NCI-H1105 treated with DMSO at 0.1 percent for 48 hours (cell line): ENCODE data around the gene CFAP221.

Experiments used
- DNase-seq: peaks from one replicate; lab custom pipeline; 2025; lab: John Stamatoyannopoulos, UW

Gene CFAP221

GRCh38 chr2:119645173-119645855 lies 101.1 kb downstream of the CFAP221 start:
- DNase-seq = no peak

GRCh38 chr2:119646149-119646548 lies 101.9 kb downstream of the CFAP221 start:
- DNase-seq = no peak

DNA sequence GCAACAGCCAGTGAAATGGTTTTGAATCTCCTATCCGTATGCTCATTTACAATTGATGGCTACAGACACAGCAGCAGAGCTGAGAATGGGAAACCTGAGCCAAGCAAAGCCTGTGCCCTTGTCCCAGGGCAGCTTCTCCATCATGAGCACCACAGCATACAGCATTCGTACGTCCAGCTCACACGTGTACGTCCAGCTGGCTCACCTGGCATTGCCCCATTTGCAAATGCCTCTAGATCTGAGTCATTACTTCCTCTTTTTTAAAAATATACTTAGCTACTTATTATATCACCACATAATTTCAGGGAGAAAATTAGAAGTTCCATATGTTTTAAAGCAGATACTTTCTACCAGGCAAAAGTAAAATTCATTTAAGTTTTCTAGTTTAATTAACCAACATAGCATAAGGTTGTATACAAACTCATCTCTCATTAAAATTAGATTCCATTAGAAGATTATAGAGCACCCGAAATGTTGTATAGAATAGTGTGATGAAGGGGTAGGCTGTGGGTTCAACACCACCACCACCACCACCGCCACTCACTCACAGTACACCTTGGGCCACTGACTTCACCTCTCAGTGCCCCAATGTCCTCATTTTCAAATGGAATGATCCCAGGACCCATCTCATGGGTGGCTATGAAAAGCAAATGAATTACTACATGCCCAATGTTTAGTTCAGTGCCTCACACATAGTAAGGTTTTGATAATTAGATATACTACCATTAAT lies 103.4 kb downstream of the CFAP221 start:
- no peak for DNase-seq

DNA sequence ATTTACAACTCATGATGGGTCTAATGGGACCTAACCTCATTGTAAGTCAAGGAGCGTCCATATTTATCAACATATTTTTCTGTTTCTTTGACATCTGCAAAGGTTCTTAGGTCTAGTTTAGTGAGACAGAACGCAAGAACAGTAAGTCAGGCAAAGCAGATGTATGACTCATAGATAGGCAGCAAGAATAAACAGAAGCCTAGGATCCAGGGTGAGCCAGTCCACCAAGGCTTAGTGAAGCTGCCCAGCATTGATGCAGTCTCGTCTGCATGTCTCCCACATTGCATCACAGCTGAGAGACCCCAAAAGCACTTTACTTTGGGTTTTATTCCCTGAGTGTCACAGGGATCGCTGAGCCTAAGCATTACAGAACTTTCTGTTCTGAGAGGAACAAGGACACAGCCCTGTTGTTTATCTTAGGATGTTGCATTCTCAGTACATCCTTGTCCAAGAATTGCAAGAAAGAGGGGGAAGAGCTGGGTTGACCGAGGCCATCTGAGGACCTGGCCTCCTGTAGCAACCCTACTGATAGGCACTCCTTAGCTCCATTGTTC lies 105.2 kb downstream of the CFAP221 start:
- no peak for DNase-seq

- no peak for DNase-seq
Measured at GRCh38 chr2:119650206-119650605, 106.0 kb downstream of the CFAP221 start.

DNA sequence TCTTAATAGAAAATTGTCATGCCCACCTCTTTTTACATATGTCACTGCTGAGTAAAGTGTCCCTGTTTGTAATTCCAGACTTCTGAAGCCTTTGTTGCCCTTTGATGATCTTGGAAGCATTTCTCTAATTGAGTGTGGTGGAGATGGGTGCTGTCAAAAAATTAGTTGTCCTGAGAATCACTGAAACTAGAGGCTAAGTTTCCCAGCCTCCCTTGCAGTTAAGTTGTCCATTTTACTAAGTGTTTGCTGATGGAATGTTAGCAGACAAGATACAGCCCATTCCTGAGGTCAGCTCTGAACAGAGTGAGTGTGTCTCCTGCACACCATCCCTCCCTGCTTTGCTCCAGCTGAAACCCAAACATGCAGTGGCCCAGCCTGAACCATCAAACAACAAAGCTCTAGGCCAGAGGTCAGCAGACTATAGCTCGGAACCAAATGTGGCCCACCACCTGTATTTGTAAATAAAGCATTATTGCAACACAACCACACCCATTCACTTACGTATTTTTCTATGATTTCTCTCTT lies 106.7 kb downstream of the CFAP221 start:
- no peak for DNase-seq

- DNase-seq = no peak
Measured at GRCh38 chr2:119657466-119658145, 113.4 kb downstream of the CFAP221 start.

- DNase-seq = peak; percentile 34
Measured at GRCh38 chr2:119659601-119660342, 115.5 kb downstream of the CFAP221 start.

DNA sequence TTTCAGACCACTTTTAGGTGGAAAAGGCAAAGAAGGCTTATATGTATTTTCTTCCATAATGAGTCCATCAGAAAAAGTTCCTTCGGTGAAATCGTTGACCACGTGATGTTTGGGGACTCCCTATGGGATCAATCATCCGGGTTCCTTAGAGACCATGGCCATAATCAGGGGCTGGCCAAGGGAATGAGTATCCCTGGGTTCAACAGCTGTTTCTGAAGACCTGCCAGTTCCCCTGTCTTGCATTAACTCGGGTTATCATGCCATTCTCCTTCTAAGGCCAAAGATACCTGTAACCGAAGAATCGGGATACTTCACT lies 116.1 kb downstream of the CFAP221 start:
- no peak for DNase-seq

DNA sequence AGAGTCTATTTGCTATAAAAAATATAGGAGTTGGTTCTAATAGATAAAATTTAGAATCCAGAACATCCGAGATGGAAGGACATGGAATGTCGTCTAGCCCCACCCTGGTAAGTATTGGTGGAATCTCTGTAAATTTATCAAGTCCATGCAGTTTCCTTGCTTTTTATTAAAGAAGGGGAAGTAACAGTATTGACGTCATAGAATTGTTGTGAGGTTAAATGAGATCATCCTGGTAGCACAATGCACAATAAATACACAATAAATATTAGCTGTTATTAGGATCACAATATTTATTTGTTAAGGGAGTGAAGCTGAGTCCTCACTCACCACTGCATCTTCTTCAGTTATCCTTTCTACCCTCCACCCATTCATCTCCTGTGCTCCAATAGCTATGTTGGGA lies 118.0 kb downstream of the CFAP221 start:
- DNase-seq = no peak

DNA sequence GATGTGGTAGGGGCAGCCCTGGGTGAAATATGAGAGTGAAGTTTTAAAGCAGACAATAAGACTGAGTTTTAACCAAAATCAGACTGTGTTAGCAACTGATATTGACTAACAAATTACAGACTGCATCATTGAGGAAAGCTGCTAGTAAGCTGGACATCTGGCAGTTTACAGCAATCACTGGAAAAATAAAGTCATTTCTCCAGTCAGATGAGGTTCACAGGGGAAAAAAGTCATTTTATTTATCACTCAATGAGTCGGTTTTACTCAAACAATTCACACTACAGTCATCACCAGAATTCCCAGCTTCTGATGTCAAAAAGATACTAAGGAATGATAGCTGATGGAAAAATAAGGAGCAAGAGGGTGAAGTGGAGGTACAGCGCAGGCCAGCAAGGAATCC lies 124.3 kb downstream of the CFAP221 start:
- no peak for DNase-seq

DNA sequence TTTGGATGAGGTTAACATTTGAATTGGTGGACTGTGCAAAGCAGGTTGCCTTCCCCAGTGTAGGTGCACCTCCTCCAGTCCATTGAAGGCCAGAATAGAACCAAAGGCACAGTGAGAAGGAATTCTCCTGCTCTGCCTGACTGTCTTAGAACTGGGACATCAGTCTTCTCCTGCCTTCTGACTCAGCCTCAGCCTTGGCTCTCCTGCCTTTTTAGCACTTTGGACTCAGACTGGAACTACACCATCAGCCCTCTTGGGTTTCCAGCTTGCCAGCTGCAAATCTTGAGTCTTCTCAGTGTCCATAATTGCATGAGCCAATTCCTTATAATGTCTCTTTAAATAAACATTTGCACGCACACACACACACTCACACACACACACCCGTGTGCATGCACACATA lies 126.8 kb downstream of the CFAP221 start:
- DNase-seq = no peak

DNA sequence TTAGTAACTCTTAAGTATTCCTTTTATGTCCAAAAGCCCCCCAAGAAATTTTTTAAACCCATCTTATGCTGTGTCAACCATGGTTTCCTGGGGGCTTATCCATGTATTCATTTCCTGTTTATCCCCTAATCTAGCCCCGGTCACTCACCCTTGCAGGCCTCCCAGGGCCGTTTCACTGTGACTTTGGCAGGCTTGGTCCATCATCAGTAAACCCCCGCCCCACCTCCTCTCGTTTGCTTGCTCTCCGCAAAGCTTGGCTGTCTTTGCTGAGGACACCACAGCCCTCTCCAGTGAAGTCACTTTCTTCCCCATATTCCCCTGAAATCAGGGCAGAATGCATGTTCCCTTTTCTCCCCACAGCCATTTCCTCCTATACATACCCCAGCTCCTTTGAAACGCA lies 127.5 kb downstream of the CFAP221 start:
- DNase-seq = no peak

GRCh38 chr2:119672161-119672862 lies 128.1 kb downstream of the CFAP221 start:
- no peak for DNase-seq

GRCh38 chr2:119673796-119674195 lies 129.5 kb downstream of the CFAP221 start:
- DNase-seq = no peak

- DNase-seq = no peak
Measured at GRCh38 chr2:119674711-119675500, 130.7 kb downstream of the CFAP221 start.

DNA sequence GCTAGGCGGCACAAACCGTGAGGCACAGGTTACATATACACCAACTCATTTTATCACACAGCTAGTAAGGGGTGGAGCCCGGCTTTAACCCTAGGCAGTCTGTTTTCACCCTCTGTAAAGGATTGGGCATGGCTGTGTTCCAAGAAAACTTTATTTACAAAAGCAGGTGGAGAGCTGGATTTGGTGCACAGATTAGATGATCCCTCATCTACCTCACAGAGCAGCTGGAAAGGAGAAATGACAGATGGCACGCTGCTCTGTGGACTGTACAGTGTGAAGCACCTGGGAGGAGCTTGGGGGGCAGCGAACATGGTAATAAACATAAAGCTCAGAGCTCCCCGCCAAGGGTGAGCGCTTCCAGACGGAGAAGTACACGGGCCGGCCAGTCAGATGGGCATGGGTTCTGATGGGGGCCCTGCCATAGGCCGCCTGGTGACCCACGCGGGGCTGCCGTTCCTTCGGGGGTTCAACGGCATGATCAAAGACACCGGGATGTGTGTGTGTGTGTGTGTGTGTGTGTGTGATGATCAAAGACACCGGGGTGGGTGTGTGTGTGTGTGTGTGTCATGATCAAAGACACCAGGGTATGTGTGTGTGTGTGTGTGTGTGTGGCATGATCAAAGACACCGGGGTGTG lies 133.9 kb downstream of the CFAP221 start:
- peak; percentile 75 for DNase-seq

- DNase-seq = no peak
Measured at GRCh38 chr2:119679526-119679837, 135.2 kb downstream of the CFAP221 start.

DNA sequence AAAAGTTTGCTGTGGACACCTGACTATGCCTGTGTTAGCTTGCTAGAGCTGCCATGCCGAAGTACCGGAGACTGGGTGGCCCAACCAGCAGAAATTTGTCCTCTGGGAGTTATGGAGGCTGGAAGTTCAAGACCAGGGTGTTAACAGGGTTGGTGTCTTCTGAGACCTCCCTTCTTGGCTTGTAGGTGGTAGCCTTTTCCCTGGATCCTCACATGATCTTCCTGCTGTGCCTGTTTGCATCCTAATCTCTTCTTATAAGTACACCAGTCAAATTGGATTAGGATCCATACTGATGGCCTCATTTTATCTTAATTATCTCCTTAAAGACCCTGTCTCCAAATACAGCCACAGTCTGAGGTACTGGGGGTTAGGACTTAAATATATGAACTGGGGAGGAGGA lies 135.6 kb downstream of the CFAP221 start:
- no peak for DNase-seq

GRCh38 chr2:119680457-119681202 lies 136.4 kb downstream of the CFAP221 start:
- no peak for DNase-seq
